Nephron progenitor cell (in vitro differentiated cells): ENCODE measurements around the gene NUPR1.

Experiments
- DNase-seq: peaks from one replicate; pipeline ENCODE4 v3.0.0; 2021
- H3K27ac Mint-ChIP-seq: 2 replicates; pipeline ENCODE4 v1.8.0; 2021; ENCODE audit warnings: mild to moderate bottlenecking, moderate library complexity, mixed read lengths
- H3K27me3 Mint-ChIP-seq: 2 replicates; pipeline ENCODE4 v1.8.0; 2021; ENCODE audit warnings: mild to moderate bottlenecking, low read depth, mixed read lengths; ENCODE audit not compliant: poor library complexity
- H3K36me3 Mint-ChIP-seq: 2 replicates; pipeline ENCODE4 v1.8.0; 2021; ENCODE audit warnings: low read depth, mixed read lengths
- H3K4me1 Mint-ChIP-seq: 2 replicates; pipeline ENCODE4 v1.8.0; 2021; ENCODE audit warnings: mixed read lengths
- H3K4me3 Mint-ChIP-seq: 2 replicates; pipeline ENCODE4 v1.8.0; 2021; ENCODE audit warnings: mild to moderate bottlenecking, moderate library complexity, mixed read lengths
- H3K9me3 Mint-ChIP-seq: 2 replicates; pipeline ENCODE4 v1.8.0; 2021; ENCODE audit warnings: mild to moderate bottlenecking, moderate library complexity, mixed read lengths
- TF ChIP-seq, protein P1 (sequence below): fragments of 200-600 bp; sonication (generic); IDR thresholded peaks from 2 replicates; pipeline ENCODE4 v1.5.0; 2021; ENCODE audit warnings: antibody characterized with exemption

The NUPR1 gene

DNA sequence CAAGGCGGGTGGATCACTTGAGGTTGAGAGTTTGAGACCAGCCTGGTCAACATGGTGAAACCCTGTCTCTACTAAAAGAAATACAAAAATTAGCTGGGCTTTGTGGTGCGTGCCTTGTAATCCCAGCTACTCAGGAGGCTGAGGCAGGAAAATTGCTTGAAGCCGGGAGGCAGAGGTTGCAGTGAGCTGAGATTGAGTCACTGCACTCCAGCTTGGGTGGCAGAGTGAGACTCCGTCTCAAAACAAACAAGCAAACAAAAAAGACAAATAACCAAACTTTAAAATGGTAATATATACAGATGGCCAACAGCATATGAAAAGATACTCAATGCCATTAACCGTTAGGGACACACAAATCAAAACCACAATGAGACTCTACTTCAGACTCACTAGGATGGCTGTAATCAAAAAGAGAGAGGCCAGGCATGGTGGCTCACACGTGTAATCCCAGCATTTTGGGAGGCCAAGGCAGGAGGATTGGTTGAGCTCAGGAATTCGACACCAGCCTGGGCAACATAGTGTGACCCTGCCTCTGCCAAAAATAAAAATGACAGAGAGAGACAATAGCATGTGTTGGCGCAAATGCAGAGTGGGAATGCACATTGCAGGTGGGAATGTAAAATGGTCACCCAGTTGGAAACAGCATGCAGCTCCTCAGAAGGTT is 36.8 kb upstream of the NUPR1 start:
- DNase-seq: no peak
- TF ChIP-seq, protein P1, sequence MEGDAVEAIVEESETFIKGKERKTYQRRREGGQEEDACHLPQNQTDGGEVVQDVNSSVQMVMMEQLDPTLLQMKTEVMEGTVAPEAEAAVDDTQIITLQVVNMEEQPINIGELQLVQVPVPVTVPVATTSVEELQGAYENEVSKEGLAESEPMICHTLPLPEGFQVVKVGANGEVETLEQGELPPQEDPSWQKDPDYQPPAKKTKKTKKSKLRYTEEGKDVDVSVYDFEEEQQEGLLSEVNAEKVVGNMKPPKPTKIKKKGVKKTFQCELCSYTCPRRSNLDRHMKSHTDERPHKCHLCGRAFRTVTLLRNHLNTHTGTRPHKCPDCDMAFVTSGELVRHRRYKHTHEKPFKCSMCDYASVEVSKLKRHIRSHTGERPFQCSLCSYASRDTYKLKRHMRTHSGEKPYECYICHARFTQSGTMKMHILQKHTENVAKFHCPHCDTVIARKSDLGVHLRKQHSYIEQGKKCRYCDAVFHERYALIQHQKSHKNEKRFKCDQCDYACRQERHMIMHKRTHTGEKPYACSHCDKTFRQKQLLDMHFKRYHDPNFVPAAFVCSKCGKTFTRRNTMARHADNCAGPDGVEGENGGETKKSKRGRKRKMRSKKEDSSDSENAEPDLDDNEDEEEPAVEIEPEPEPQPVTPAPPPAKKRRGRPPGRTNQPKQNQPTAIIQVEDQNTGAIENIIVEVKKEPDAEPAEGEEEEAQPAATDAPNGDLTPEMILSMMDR: no peak
- H3K4me3 Mint-ChIP-seq: no peak overlapping the region
- no peak overlapping the region for H3K27ac Mint-ChIP-seq
- peaks cover 42% of the 10 kb centered on the region for H3K4me1 Mint-ChIP-seq
- no peaks in the 10 kb centered on the region for H3K9me3 Mint-ChIP-seq
- H3K27me3 Mint-ChIP-seq: no peaks in the 10 kb centered on the region
- H3K36me3 Mint-ChIP-seq: peaks cover 22% of the 10 kb centered on the region

DNA sequence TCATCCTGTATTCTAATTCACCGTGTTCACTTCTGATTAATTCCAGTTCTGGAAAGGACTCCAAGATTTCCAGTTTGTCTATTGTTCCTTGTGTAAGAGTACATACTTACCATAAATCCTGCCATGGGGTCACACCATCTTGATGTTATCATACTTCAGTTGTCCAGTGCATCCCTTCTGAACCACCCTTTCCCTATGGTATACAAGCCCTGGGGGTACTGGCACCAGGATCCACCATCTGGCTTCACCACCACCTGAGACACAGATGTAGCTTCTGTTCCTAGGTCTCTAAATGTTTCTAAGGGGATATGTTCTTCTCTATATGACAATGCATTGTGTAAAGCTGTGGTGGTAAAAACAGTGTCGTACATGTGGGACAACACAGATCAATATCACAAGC is 36.2 kb upstream of the NUPR1 start:
- no peak for DNase-seq
- Mint-ChIP-seq H3K36me3 (peaks cover 20% of the 10 kb centered on the region), H3K4me3 (no peak overlapping the region), H3K27me3 (no peaks in the 10 kb centered on the region), H3K27ac (no peak overlapping the region), H3K4me1 (peaks cover 42% of the 10 kb centered on the region), H3K9me3 (no peaks in the 10 kb centered on the region)
- TF ChIP-seq, protein P1: no peak

DNA sequence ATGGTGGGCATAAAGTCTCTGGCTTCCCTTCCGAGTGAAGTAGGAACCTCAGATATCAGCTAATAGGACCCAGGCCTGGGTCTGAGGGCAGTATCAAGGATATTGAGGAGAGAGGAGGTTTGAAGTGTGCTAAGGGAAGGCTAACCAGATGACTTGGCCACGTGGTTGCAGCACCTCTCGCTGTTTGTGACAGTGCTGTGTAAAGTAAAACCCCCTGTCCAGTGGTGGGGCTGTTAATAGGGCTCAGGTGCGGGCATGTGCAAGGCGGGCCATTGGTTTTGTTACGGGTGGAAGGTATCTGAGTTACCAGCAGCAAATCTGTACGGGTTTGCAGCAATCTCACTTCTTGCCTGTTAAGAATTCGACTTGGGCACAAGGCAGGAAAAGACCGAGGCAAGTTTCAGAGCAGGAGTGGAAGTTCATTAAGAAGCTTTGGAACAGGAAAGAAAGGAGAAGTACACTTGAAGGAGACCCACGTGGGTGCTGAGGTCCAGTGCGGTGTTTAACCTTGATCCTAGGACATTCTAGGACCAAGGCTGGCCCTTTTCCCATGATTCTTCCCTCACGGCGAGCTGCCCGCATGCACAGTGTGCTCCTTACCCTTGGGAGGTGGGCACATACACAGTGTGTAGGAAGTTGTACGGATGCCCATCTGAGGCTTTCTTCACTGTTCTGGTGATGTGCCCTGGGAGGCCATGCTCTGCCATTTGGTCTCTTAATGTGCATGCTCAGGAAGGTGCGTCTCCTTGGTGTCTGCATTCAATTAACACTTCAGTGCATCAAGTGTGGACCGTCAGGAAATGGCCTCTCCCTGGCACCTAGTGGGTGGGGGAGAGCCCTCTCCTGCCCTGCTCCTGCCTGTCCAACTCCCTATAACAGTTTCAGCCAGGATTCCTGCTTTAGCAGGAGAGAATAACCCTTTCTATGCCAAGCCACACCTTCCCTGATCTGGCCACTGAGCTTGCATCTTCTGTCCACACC is 35.3 kb upstream of the NUPR1 start:
- Mint-ChIP-seq H3K36me3 (peaks cover 21% of the 10 kb centered on the region), H3K27me3 (no peaks in the 10 kb centered on the region), H3K4me1 (peaks cover 42% of the 10 kb centered on the region), H3K9me3 (no peaks in the 10 kb centered on the region), H3K4me3 (no peak overlapping the region), H3K27ac (peak overlapping the region; percentile 96)
- TF ChIP-seq, protein P1: no peak
- DNase-seq: no peak

DNA sequence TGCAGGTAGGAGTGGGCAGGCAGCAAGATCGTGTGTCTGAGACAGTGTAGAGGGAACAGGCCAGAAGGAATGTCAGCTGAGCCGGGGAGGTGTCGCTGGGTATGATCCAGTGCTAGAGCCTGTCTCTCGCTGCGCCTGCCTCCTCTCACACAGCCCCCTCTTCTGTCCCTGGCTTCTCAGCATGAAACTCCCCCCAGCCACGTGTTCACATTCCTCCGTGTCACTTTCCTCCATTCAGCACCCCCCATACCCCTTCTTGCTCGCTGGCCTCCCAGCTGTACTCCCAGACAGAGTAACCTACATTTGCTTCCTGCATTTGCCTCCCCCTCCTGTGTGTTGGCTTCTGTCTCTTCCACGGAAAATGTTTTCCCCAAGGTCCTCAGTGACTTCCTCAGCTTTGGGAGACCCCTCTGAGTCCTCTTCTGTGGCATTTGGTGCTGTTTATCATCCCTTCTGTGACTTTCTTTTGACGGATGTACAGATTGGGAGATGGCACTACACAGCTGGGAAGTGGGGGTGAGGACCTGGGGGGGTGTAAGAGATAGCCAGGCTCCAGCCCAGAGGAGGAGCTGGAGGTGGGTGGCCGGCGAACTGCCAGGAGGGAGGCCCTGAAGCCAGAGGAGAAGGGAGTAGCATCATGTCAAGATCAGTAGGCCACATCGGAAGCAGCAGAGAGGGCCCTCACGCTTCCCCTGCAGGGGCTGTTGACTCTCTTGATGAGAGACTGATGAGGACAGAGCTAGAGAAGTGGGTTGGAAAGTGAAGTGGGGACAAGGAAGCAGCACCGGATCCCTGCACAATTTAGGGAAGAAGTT is 34.1 kb upstream of the NUPR1 start:
- TF ChIP-seq, protein P1: no peak
- H3K27ac Mint-ChIP-seq: peak overlapping the region; percentile 96
- H3K27me3 Mint-ChIP-seq: no peaks in the 10 kb centered on the region
- peaks cover 4% of the 10 kb centered on the region for H3K9me3 Mint-ChIP-seq
- peak; percentile 54 for DNase-seq
- H3K4me3 Mint-ChIP-seq: peak overlapping the region; percentile 31
- H3K4me1 Mint-ChIP-seq: peaks cover 42% of the 10 kb centered on the region
- H3K36me3 Mint-ChIP-seq: peaks cover 24% of the 10 kb centered on the region

DNA sequence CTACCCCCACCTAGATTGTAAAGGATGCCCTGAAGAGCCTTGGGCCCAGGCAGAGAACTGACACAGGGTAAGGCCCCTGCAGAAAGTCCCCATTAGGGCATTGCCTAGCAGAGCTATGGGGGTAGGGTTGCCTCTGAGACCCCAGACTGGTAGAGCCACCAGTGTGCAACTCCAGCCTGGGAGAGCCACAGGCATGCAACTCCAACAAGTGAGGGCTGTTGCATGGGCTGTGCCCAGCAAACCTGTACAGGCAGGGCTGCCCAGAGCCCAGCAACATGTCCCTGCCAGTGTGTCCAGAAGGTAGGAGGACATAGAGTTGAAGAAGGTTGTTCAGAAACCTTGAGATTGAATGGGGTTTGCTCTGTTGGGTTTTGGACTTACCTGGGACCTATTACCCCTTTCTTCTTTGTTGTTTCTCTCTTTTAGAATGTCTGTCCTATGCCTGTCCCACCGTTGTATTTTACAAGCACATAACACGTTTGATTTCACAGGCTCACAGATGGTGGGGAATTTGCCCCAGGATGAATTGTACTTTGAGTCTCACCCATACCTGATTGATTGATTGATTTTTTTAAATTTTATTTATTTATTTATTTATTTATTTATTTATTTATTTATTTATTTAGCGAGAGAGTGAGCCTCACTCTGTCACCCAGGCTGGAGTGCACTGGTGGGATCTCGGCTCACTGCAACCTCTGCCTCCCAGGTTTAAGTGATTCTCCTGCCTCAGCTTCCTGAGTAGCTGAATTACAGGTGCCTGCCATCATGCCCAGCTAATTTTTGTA is 31.4 kb upstream of the NUPR1 start:
- Mint-ChIP-seq H3K27ac (no peak overlapping the region), H3K4me3 (no peak overlapping the region), H3K36me3 (peaks cover 40% of the 10 kb centered on the region), H3K4me1 (peaks cover 42% of the 10 kb centered on the region), H3K27me3 (no peaks in the 10 kb centered on the region), H3K9me3 (peaks cover 26% of the 10 kb centered on the region)
- TF ChIP-seq, protein P1: no peak
- DNase-seq: no peak
